HUES64 (cell line): ENCODE results near the gene LRRC9.

Experiments
- H3K27ac ChIP-seq: 2 replicates; pipeline ENCODE4 v1.7.0; 2013; ENCODE audit warnings: low read depth, low read length, inconsistent platforms
- H3K27me3 ChIP-seq: 2 replicates; pipeline ENCODE4 v1.6.1; 2013; ENCODE audit warnings: mild to moderate bottlenecking, low read length; ENCODE audit not compliant: insufficient read depth
- H3K36me3 ChIP-seq: 2 replicates; pipeline ENCODE4 v1.6.1; 2013; ENCODE audit warnings: mild to moderate bottlenecking, low read length; ENCODE audit not compliant: insufficient read depth
- H3K4me1 ChIP-seq: 2 replicates; pipeline ENCODE4 v1.6.1; 2013; ENCODE audit warnings: mild to moderate bottlenecking, low read length, moderate library complexity; ENCODE audit not compliant: insufficient read depth
- H3K4me3 ChIP-seq: 2 replicates; pipeline ENCODE4 v1.5.1; 2013; ENCODE audit warnings: mild to moderate bottlenecking, low read length, moderate library complexity
- H3K9ac ChIP-seq: 2 replicates; pipeline ENCODE4 v1.6.1; 2013; ENCODE audit warnings: mild to moderate bottlenecking, low read depth, low read length
- H3K9me3 ChIP-seq: 2 replicates; pipeline ENCODE4 v1.6.1; 2013; ENCODE audit warnings: low read depth, low read length; ENCODE audit not compliant: insufficient read depth
- WGBS: fragments of 150-250, 120-280 bp; methylation state at CpG from one replicate; pipeline ENCODE4 v1.1.7; 2013; ENCODE audit warnings: missing lambda C conversion rate; 5-methylcytosine and 5-hydroxymethylcytosine counted together

LRRC9 gene

DNA sequence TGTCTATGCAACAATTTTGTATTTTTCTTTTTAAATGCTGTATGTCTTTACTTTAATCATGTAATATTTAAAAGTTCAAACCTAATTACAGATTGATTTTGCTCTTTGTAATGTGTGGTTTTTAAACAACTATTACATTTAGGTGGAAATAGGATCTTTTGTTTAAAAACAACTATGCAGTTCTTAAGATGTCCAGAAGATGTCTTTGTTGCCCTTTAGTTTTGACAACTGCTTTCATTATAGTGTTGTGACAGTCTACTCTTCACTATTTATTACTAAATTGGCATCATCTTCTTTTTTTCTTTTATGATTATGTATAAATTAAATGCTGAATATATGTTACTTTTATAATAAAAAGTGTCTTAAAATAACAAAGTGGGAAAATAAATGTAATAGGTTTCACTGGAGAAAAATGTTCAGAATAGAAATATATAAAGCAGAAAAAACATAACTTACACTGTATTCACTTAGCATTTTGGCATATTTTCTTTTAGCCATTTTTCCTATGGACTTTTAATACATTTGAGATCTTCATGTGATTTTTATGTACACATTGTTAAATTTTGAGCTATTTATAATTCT, 144.6 kb downstream of the LRRC9 start:
- no peaks in the 10 kb centered on the region for H3K9me3 ChIP-seq
- no peak overlapping the region for H3K27ac ChIP-seq
- H3K27me3 ChIP-seq = no peaks in the 10 kb centered on the region
- no peaks in the 10 kb centered on the region for H3K4me1 ChIP-seq
- H3K4me3 ChIP-seq = no peak overlapping the region
- H3K9ac ChIP-seq = no peak overlapping the region
- H3K36me3 ChIP-seq = no peaks in the 10 kb centered on the region

- Histone ChIP-seq H3K9me3 (no peaks in the 10 kb centered on the region), H3K9ac (no peak overlapping the region), H3K36me3 (no peaks in the 10 kb centered on the region), H3K4me1 (no peaks in the 10 kb centered on the region), H3K27ac (no peak overlapping the region), H3K4me3 (no peak overlapping the region), H3K27me3 (no peaks in the 10 kb centered on the region)
- 92% methylated on average over 1 of the region's 1 CpG for WGBS
Observed at GRCh38 chr14:60067882-60068281, 147.9 kb downstream of the LRRC9 start.

DNA sequence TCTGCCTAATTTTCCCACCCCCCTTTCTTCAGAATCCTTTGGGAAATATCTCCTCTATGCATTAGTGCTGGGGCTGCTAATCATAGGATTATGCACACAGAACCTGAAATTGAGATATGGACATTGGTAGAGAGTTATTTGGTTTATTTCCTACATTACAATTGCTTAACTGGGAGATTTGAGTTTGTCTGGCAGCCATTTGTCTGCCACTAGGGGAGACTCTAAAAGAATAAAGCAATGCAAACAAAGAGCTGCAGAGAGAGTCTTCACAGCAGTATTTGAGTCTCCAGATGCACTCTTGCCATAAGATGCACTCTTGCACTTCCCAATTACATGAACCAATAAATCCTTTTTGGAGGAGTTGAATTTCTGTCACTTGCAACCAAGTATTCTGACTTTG, 159.8 kb downstream of the LRRC9 start:
- Histone ChIP-seq H3K9ac (no peak overlapping the region), H3K4me3 (no peak overlapping the region), H3K36me3 (no peaks in the 10 kb centered on the region), H3K27ac (no peak overlapping the region), H3K4me1 (peaks cover 2% of the 10 kb centered on the region; the same call in 1 of the 2 replicates), H3K27me3 (no peaks in the 10 kb centered on the region), H3K9me3 (no peaks in the 10 kb centered on the region)

DNA sequence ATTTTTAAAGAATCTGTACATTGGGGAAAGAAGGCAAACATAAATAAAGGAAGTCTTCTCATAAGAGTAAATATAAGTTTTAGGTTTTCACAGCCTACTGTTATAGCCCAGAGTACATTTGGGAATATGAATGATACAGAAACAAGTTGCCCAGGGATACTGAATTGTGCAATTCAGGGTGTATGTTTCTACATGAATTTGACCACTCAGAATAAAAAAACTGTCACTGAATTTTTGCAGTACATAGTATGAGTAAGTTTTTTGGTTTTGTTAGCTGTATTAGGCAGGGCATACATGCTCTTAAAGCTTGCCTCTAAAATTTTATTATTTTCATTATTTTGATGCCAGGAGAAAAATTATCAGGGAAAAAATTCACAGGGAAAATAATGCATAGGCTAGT, 165.1 kb downstream of the LRRC9 start:
- Histone ChIP-seq H3K4me1 (no peaks in the 10 kb centered on the region), H3K36me3 (no peaks in the 10 kb centered on the region), H3K9ac (no peak overlapping the region), H3K4me3 (no peak overlapping the region), H3K27ac (no peak overlapping the region), H3K9me3 (no peaks in the 10 kb centered on the region), H3K27me3 (no peaks in the 10 kb centered on the region)

GRCh38 chr14:60085693-60086092, 165.7 kb downstream of the LRRC9 start:
- Histone ChIP-seq H3K27ac (no peak overlapping the region), H3K4me3 (no peak overlapping the region), H3K4me1 (no peaks in the 10 kb centered on the region), H3K9ac (no peak overlapping the region), H3K36me3 (no peaks in the 10 kb centered on the region), H3K9me3 (no peaks in the 10 kb centered on the region), H3K27me3 (no peaks in the 10 kb centered on the region)
- 100% methylated on average over 1 of the region's 3 CpGs for whole genome bisulfite sequencing

- WGBS = 84% methylated on average over 3 of the region's 3 CpGs
- Histone ChIP-seq H3K36me3 (no peaks in the 10 kb centered on the region), H3K27ac (no peak overlapping the region)
Observed at GRCh38 chr14:60087668-60088067, 167.7 kb downstream of the LRRC9 start.

GRCh38 chr14:60089221-60089620, 169.3 kb downstream of the LRRC9 start:
- Histone ChIP-seq H3K4me1 (peaks cover 11% of the 10 kb centered on the region), H3K9ac (no peak overlapping the region), H3K4me3 (no peak overlapping the region), H3K27me3 (no peaks in the 10 kb centered on the region), H3K36me3 (no peaks in the 10 kb centered on the region), H3K9me3 (no peaks in the 10 kb centered on the region), H3K27ac (no peak overlapping the region)
- WGBS = 88% methylated on average over 2 of the region's 4 CpGs

More at GRCh38 chr14:60087668-60088067, 167.7 kb downstream of the LRRC9 start:
- Histone ChIP-seq H3K27me3 (no peaks in the 10 kb centered on the region), H3K9ac (no peak overlapping the region), H3K4me3 (no peak overlapping the region), H3K9me3 (no peaks in the 10 kb centered on the region), H3K4me1 (no peaks in the 10 kb centered on the region)

- Histone ChIP-seq H3K9ac (peak overlapping the region; percentile 87), H3K36me3 (no peaks in the 10 kb centered on the region), H3K9me3 (no peaks in the 10 kb centered on the region), H3K4me3 (peak overlapping the region; percentile 83), H3K4me1 (peaks cover 27% of the 10 kb centered on the region), H3K27me3 (no peaks in the 10 kb centered on the region), H3K27ac (peak overlapping the region; percentile 98)
- WGBS = 19% methylated on average over 15 of the region's 16 CpGs
Observed at GRCh38 chr14:60090864-60091519, 171.0 kb downstream of the LRRC9 start.

- Histone ChIP-seq H3K9me3 (no peaks in the 10 kb centered on the region), H3K27me3 (no peaks in the 10 kb centered on the region), H3K27ac (peak within 1 kb of the TSS; percentile 98), H3K36me3 (no peaks in the 10 kb centered on the region), H3K4me3 (peak within 1 kb of the TSS; percentile 83), H3K9ac (peak within 1 kb of the TSS; percentile 87), H3K4me1 (peaks cover 27% of the 10 kb centered on the region)
- under 1% methylated on average over 87 of the region's 88 CpGs for WGBS
Observed at GRCh38 chr14:60091550-60092525, 171.9 kb downstream of the LRRC9 start, which contains the start of gene PCNX4. Gene PCNX4 (plus strand): TSS chr14:60091923. CDS start chr14:60107639, 15,716 bp downstream.

GRCh38 chr14:60092526-60092920, 172.6 kb downstream of the LRRC9 start:
- Histone ChIP-seq H3K9ac (peak overlapping the region; percentile 87), H3K9me3 (no peaks in the 10 kb centered on the region), H3K4me1 (peaks cover 27% of the 10 kb centered on the region), H3K4me3 (peak overlapping the region; percentile 83), H3K27me3 (no peaks in the 10 kb centered on the region), H3K27ac (peak overlapping the region; percentile 98), H3K36me3 (peaks cover 6% of the 10 kb centered on the region)
- WGBS = under 1% methylated on average over 14 of the region's 14 CpGs

DNA sequence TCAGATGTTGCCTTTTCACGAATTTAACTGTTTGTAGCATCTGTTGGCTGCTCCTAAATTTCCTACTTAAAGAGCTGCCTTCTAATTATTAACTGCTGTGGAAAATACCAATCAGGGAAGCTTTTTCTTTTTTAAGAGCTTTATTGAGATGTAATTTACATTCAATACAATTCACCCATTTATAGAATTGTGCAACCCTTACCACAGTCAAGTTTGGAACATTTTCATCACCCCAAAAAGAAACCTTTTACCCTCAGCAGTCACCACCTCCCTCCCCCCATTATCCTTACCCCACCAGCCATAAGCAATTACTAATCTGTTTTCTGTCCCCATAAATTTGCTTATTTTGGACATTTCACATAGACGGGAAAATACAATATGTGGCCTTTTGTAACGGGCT, 173.1 kb downstream of the LRRC9 start:
- H3K36me3 ChIP-seq = peaks cover 12% of the 10 kb centered on the region
- H3K9me3 ChIP-seq = no peaks in the 10 kb centered on the region
- 30% methylated on average over 3 of the region's 3 CpGs for WGBS
- H3K9ac ChIP-seq = peak overlapping the region; percentile 87; the same call in 1 of the 2 replicates
- H3K27ac ChIP-seq = no peak overlapping the region
- H3K4me3 ChIP-seq = peak overlapping the region; percentile 83
- H3K27me3 ChIP-seq = no peaks in the 10 kb centered on the region
- peaks cover 27% of the 10 kb centered on the region for H3K4me1 ChIP-seq
